ENCODE results near the gene MAST2.
"Not testable (repeated sequence)": the region's sequence is repeated elsewhere in the genome, so short reads cannot be mapped to it uniquely, and the experiment has no call there.

GRCh38 chr1:45961936-45962335 is 158.5 kb downstream of the MAST2 start:
- not testable (repeated sequence) for TF ChIP-seq ELF4 (CRISPR knock-in tag; IDR thresholded peaks at IDR 0.05; ENCODE audit: borderline replicate concordance); ARID5B (CRISPR knock-in tag; IDR thresholded peaks at IDR 0.05); ZNF530 (CRISPR knock-in tag; IDR thresholded peaks at IDR 0.05; ENCODE audit: low read depth); U2AF2 (IDR thresholded peaks at IDR 0.05; ENCODE audit: low read depth, low read length); ELF1 (CRISPR knock-in tag; IDR thresholded peaks at IDR 0.05); EP300 (IDR thresholded peaks at IDR 0.05; ENCODE audit: low read depth in 2 of 2, low read length in 2 of 2); EP300 (CRISPR knock-in tag; IDR thresholded peaks at IDR 0.05; ENCODE audit: borderline replicate concordance); EHMT2 (IDR thresholded peaks at IDR 0.05; ENCODE audit: borderline replicate concordance, low read depth, low read length); TCF12 (IDR thresholded peaks at IDR 0.05); TCF12 (CRISPR knock-in tag; IDR thresholded peaks at IDR 0.05); POLR2AphosphoS5 (IDR thresholded peaks at IDR 0.05; ENCODE audit: low read depth, low read length); ZNF432 (CRISPR knock-in tag; IDR thresholded peaks at IDR 0.05; ENCODE audit: borderline replicate concordance); FOSL2 (CRISPR knock-in tag; IDR thresholded peaks at IDR 0.05); GTF2F1 (IDR thresholded peaks at IDR 0.05; ENCODE audit: low read length); NR2F2 (IDR thresholded peaks at IDR 0.05; ENCODE audit: borderline replicate concordance, low read depth); CEBPZ (IDR thresholded peaks at IDR 0.05; ENCODE audit: low read length)

Data from HepG2 (cell line).